HEK293T (cell line): Measurements from ENCODE around the gene TRIP13.

Experiments
- ARNT ChIP-seq: fragments of 450-650 bp; IDR thresholded peaks from 2 replicates; pipeline ENCODE4 v1.6.1; 2017; ENCODE audit warnings: mild to moderate bottlenecking
- BHLHE40 ChIP-seq: fragments of 450-650 bp; IDR thresholded peaks from 2 replicates; pipeline ENCODE4 v1.6.1; 2016; ENCODE audit warnings: mild to moderate bottlenecking, moderate library complexity, borderline replicate concordance
- ELF4 ChIP-seq: fragments of 450-650 bp; IDR thresholded peaks from 2 replicates; pipeline ENCODE4 v1.6.1; 2017; ENCODE audit warnings: antibody characterized with exemption
- FOXA1 ChIP-seq: fragments of 450-650 bp; IDR thresholded peaks from 2 replicates; pipeline ENCODE4 v1.6.1; 2016; ENCODE audit warnings: mild to moderate bottlenecking
- FOXK2 ChIP-seq: fragments of 450-650 bp; IDR thresholded peaks from 2 replicates; pipeline ENCODE4 v1.6.1; 2016; ENCODE audit warnings: mild to moderate bottlenecking
- FOXM1 ChIP-seq: fragments of 450-650 bp; IDR thresholded peaks from 2 replicates; pipeline ENCODE4 v1.6.1; 2017; ENCODE audit warnings: mild to moderate bottlenecking, borderline replicate concordance
- HDGF ChIP-seq: fragments of 450-650 bp; IDR thresholded peaks from 2 replicates; pipeline ENCODE4 v1.6.1; 2017; ENCODE audit warnings: antibody characterized with exemption, borderline replicate concordance
- L3MBTL2 ChIP-seq: fragments of 450-650 bp; conservative IDR thresholded peaks from 2 replicates; pipeline ENCODE4 v1.6.1; 2016; ENCODE audit warnings: mild to moderate bottlenecking
- LEF1 ChIP-seq: fragments of 450-650 bp; IDR thresholded peaks from 2 replicates; pipeline ENCODE4 v1.6.1; 2017; ENCODE audit warnings: mild to moderate bottlenecking, borderline replicate concordance
- NFRKB ChIP-seq: fragments of 450-650 bp; IDR thresholded peaks from 2 replicates; pipeline ENCODE4 v1.6.1; 2016; ENCODE audit warnings: mild to moderate bottlenecking, moderate library complexity
- SP1 ChIP-seq: fragments of 450-650 bp; IDR thresholded peaks from 2 replicates; pipeline ENCODE4 v1.6.1; 2017
- SUZ12 ChIP-seq: fragments of 450-650 bp; IDR thresholded peaks from 2 replicates; pipeline ENCODE4 v1.6.1; 2016; ENCODE audit warnings: mild to moderate bottlenecking
- TARDBP ChIP-seq: fragments of 450-650 bp; IDR thresholded peaks from 2 replicates; pipeline ENCODE4 v1.6.1; 2016
- ZNF384 ChIP-seq: fragments of 450-650 bp; IDR thresholded peaks from 2 replicates; pipeline ENCODE4 v1.6.1; 2016

DNA sequence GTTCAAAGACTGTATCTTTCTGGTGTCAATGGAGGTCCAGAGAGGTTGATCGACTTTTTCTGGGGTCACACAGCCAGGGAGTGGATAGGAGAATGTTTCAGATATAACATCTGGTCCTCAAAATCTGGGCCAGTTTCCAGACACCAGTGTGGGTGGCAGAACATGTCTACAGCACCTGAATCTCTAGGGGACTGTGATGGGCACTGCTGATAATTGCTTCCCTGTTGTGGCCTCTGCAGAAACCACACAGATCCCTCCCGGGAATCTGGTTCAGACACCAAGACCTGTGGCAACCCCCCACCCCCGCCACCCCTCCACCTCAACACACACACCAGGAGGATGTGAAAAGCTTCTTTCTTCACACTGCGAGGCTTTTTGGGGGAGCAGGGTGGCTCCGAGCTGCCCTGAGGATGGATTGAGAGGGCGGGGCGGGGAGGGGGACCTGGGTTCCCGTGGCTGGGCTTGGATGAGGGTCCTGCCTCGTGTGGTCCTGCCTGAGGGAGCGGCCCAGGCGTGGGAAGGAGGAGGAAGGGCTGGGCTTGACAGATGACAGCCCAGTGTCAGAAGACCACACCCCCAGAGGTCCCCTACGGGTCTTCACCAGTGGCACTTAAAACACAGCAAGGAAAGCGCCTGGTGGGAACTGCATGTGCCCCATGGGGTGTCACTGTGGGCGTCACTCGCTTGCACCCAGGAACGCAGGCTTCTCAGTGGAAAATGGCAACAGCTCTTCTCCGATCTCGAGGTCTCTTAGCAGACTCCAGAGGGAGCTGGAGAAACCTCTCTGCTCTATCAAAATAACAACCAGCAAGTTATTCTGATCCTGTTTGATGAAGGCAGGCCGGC, 55.2 kb downstream of the TRIP13 start:
- TF ChIP-seq SUZ12 (no peak), L3MBTL2 (no peak), ARNT (no peak), SP1 (no peak), BHLHE40 (no peak), FOXK2 (no peak), TARDBP (no peak), LEF1 (no peak), FOXM1 (no peak), ELF4 (no peak), HDGF (no peak), ZNF384 (no peak), NFRKB (no peak), FOXA1 (no peak)
